HL-60 (cell line): ENCODE measurements around the gene RNU1-4.
"Not testable (repeated sequence)": the region's sequence is repeated elsewhere in the genome, so short reads cannot be mapped to it uniquely, and the experiment has no call there.

Source experiments
- CTCF ChIP-seq: IDR thresholded peaks from one replicate; pipeline ENCODE4 v1.5.1; 2011; ENCODE audit warnings: low read length, control low read depth, inconsistent platforms; ENCODE audit not compliant: insufficient read depth
- GABPA ChIP-seq: IDR thresholded peaks from 2 replicates; pipeline ENCODE4 v1.6.1; 2012; ENCODE audit warnings: low read depth
- POLR2AphosphoS5 ChIP-seq: IDR thresholded peaks from 2 replicates; pipeline ENCODE4 v1.6.1; 2012; ENCODE audit warnings: low read depth
- REST ChIP-seq: IDR thresholded peaks from 2 replicates; pipeline ENCODE4 v1.6.1; 2012; ENCODE audit warnings: low read depth; ENCODE audit not compliant: insufficient replicate concordance
- SPI1 ChIP-seq: IDR thresholded peaks from 2 replicates; pipeline ENCODE4 v1.6.1; 2012; ENCODE audit warnings: low read depth, mild to moderate bottlenecking, borderline replicate concordance

- not testable (repeated sequence) for TF ChIP-seq CTCF, REST, GABPA, POLR2AphosphoS5, SPI1
Measured at GRCh38 chr1:16699440-16699839, 40.9 kb upstream of the RNU1-4 start.
